ENCODE results near the gene ANKRD40.

- TF ChIP-seq YY1 (IDR thresholded peaks at IDR 0.05; ENCODE audit: insufficient read depth, insufficient read length) (no peak), SUZ12 (IDR thresholded peaks at IDR 0.05; ENCODE audit: extremely low read depth, insufficient read depth, insufficient read length) (no peak), ZNF274 (IDR thresholded peaks at IDR 0.05; ENCODE audit: low read depth, low read length) (no peak)
These were observed 27.6 kb upstream of the ANKRD40 start for GRCh38 chr17:50735287-50735686.
